ENCODE data around the gene EIF4ENIF1. TPM values are rescaled to one million over a fixed set of nuclear protein-coding genes. Genes with fewer than 3 reads are reported as not detected.

EIF4ENIF1 gene
- total RNA-seq, 4 donors from 2014 or later: 22.2 to 47.9 (median 26.2) TPM

- no peak overlapping the region for H3K27ac ChIP-seq
- H3K9me3 ChIP-seq: no peaks in the 10 kb centered on the region
- H3K4me1 ChIP-seq: no peaks in the 10 kb centered on the region
- no peak for DNase-seq
- H3K27me3 ChIP-seq: no peaks in the 10 kb centered on the region
- no peak overlapping the region for H3K4me3 ChIP-seq
- peaks cover 0 to 59% (median 0%) of the 10 kb centered on the region in 3 donors for H3K36me3 ChIP-seq
- TF ChIP-seq, protein P1, sequence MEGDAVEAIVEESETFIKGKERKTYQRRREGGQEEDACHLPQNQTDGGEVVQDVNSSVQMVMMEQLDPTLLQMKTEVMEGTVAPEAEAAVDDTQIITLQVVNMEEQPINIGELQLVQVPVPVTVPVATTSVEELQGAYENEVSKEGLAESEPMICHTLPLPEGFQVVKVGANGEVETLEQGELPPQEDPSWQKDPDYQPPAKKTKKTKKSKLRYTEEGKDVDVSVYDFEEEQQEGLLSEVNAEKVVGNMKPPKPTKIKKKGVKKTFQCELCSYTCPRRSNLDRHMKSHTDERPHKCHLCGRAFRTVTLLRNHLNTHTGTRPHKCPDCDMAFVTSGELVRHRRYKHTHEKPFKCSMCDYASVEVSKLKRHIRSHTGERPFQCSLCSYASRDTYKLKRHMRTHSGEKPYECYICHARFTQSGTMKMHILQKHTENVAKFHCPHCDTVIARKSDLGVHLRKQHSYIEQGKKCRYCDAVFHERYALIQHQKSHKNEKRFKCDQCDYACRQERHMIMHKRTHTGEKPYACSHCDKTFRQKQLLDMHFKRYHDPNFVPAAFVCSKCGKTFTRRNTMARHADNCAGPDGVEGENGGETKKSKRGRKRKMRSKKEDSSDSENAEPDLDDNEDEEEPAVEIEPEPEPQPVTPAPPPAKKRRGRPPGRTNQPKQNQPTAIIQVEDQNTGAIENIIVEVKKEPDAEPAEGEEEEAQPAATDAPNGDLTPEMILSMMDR (IDR thresholded peaks at IDR 0.05): peak in 5 of 6 experiments; percentile 19 to 43 (median 35)
- TF ChIP-seq POLR2A (IDR thresholded peaks at IDR 0.05): no peak
Measured at GRCh38 chr22:31451709-31452571, 37.7 kb downstream of the EIF4ENIF1 start.

- H3K36me3 ChIP-seq: peaks cover 0 to 66% (median 0%) of the 10 kb centered on the region in 3 donors
- TF ChIP-seq, protein P1 (IDR thresholded peaks at IDR 0.05): no peak
- no peak for TF ChIP-seq POLR2A (IDR thresholded peaks at IDR 0.05)
Measured at GRCh38 chr22:31449506-31449905, 40.1 kb downstream of the EIF4ENIF1 start.

GRCh38 chr22:31448382-31448781 lies 41.3 kb downstream of the EIF4ENIF1 start:
- H3K36me3 ChIP-seq: peaks cover 0 to 64% (median 0%) of the 10 kb centered on the region in 3 donors
- TF ChIP-seq, protein P1 (IDR thresholded peaks at IDR 0.05): no peak
- no peak for TF ChIP-seq POLR2A (IDR thresholded peaks at IDR 0.05)
- no peak overlapping the region for H3K4me3 ChIP-seq
- no peaks in the 10 kb centered on the region for H3K27me3 ChIP-seq
- no peak for DNase-seq
- no peaks in the 10 kb centered on the region for H3K9me3 ChIP-seq
- no peak overlapping the region for H3K27ac ChIP-seq
- H3K4me1 ChIP-seq: no peaks in the 10 kb centered on the region

More at GRCh38 chr22:31449506-31449905, 40.1 kb downstream of the EIF4ENIF1 start:
- no peaks in the 10 kb centered on the region for H3K9me3 ChIP-seq
- no peaks in the 10 kb centered on the region for H3K27me3 ChIP-seq
- no peaks in the 10 kb centered on the region for H3K4me1 ChIP-seq
- no peak for DNase-seq
- H3K4me3 ChIP-seq: no peak overlapping the region
- no peak overlapping the region for H3K27ac ChIP-seq

- DNase-seq: no peak
- Histone ChIP-seq H3K9me3 (no peaks in the 10 kb centered on the region), H3K36me3 (peaks cover 0 to 68% (median 0%) of the 10 kb centered on the region in 3 donors), H3K4me3 (no peak overlapping the region), H3K27me3 (no peaks in the 10 kb centered on the region), H3K4me1 (no peaks in the 10 kb centered on the region), H3K27ac (no peak overlapping the region)
- TF ChIP-seq, protein P1 (IDR thresholded peaks at IDR 0.05): no peak
- no peak for TF ChIP-seq POLR2A (IDR thresholded peaks at IDR 0.05)
Measured at GRCh38 chr22:31447337-31447736, 42.3 kb downstream of the EIF4ENIF1 start.

GRCh38 chr22:31446767-31447166 lies 42.9 kb downstream of the EIF4ENIF1 start:
- DNase-seq: no peak
- H3K4me1 ChIP-seq: no peaks in the 10 kb centered on the region
- H3K4me3 ChIP-seq: no peak overlapping the region
- H3K9me3 ChIP-seq: no peaks in the 10 kb centered on the region
- no peaks in the 10 kb centered on the region for H3K27me3 ChIP-seq
- no peak for TF ChIP-seq POLR2A (IDR thresholded peaks at IDR 0.05)
- TF ChIP-seq, protein P1 (IDR thresholded peaks at IDR 0.05): no peak
- H3K27ac ChIP-seq: no peak overlapping the region
- H3K36me3 ChIP-seq: peaks cover 0 to 74% (median 0%) of the 10 kb centered on the region in 3 donors
